HG03097 (cell line): Measurements from ENCODE around the gene TMEM134.

Source experiments
- ATAC-seq: cut with Tn5 transposase; IDR thresholded peaks from one replicate; pipeline ENCODE4 v1.9.1; 2021; ENCODE audit not compliant: unreplicated experiment, low FRiP score

The TMEM134 gene

GRCh38 chr11:67440229-67441097 lies 28.6 kb downstream of the TMEM134 start:
- no peak for ATAC-seq

DNA sequence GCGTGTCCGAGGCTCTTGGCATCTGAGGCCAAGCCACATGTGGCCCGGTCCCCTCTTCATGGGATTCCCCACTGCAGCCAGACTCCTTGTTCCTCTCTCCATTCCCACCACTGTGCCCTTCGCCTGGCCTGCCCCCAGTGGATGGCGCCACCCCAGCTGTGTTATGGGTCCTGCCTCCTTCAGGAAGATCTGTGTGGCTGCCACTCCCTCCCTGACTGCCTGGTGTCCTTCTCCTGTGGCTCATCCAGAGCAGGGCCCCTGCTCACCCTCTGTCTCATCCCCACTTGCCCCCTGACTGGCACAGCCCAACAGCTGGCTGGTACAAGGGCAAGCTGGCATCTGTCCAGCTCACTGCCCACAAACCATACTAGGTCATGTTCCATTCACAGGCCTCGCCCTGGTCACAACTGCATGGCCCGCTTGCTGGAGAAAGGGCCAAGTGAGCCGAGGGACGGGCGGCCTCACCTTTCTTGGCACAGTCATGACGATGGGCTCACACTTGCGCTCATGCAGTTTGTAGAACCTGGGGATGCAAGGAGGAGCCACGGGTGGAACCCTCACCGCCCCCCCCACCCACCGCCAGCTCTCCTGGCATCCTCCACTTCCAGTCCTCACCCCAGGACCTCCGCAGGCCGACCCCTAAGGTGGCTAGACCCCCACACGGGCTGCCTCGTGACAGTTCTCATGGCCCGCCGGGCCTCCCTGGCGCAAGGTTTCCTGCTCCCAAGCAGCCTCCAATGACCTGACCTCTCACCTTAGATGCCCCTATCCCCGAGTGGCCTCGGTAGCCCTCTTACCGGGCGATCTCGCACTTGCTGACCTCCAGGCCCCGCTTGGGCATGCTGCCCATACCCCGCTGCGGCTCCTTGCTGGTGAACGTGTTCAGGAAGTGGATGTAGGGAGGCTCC lies 29.5 kb downstream of the TMEM134 start:
- ATAC-seq: no peak

DNA sequence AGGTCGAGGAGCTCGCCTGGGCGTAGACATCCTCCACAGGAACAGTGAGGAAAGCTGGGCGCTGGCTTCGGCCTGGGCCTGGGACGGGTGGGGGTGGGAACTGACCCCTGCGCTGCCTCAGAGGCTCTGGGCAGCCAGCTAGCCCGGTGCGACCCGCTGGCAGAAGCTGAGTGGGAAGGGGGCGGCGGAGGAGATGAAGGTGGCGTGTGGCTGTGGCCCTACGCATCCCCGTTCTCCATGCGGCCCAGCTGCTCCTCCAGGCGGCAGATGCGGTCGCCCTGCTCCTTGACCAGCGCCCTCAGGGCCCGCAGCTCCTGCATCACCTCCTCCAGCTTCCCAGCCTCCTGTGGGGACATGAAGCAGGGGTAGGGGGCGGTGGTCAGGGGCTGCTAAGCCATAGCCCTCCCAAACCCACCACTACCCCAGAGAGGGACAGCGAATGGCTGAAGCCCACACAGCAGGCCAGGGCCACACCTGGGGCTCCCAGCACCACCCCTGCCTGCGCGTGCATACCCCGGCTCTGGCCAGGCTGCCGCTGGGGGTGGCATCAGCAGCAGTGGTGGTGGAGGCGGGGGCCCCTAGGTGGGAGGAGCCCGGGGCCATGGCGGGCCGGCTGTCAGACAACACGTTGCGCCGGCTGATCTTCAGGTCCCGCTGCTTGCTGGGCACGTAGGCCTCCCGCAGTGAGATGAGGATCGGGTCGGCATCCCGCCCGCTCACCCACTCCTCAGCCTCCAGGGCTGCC lies 30.7 kb downstream of the TMEM134 start:
- no peak for ATAC-seq

DNA sequence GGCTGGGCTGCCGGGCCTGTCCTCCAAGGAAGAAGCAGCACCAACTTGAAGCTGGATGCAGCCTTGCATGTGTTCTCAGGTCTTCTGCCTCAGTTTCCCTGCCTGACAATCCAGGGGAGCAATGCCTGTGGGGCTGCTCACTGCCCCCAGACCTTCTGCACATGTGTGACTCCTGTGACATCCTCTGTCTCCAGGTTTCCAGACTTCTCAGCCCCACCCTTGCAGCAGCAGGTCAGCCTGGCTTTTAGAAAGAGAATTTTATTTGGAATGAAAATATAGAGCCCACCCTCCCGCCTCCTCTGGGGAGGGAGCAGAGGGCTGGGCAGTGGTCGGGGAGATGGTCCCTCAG lies 31.3 kb downstream of the TMEM134 start:
- no peak for ATAC-seq

- ATAC-seq: no peak
Measured at GRCh38 chr11:67437082-67437808, 31.8 kb downstream of the TMEM134 start, which contains the start of gene PTPRCAP. Gene PTPRCAP, minus strand, starts transcription at chr11:67437682. Its CDS starts 63 bp downstream, at chr11:67437619.

DNA sequence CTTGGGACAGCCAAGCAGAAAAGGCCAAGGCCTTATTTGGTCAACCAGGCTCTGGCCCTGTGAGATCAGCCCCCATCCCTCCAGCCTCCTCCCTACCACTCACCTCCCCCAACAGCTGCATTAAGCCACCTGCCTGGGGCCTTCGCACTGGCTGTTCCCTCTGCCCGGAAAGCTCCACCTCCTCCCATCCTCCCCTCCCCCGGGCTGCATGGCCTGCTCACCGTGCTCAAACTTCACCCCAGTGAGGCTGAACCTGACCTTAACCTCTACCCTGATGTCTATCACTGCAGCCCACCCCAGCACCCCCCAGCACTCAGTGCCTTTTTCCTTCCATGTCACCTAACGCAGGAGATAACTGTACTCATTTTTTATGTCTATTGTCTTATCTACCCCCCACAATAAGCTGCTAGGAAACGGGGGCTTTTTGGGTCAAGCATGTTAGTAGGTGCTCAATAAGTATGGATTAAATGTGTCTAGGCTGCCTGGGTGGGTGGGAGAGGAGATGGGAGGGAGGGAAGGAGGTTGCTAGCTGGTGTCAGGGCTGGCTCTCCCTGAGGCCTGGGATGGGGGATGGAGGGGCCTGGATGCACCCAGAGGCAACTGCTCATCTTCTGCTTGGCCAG lies 32.5 kb downstream of the TMEM134 start:
- no peak for ATAC-seq

GRCh38 chr11:67435727-67436458 lies 33.2 kb downstream of the TMEM134 start:
- no peak for ATAC-seq

DNA sequence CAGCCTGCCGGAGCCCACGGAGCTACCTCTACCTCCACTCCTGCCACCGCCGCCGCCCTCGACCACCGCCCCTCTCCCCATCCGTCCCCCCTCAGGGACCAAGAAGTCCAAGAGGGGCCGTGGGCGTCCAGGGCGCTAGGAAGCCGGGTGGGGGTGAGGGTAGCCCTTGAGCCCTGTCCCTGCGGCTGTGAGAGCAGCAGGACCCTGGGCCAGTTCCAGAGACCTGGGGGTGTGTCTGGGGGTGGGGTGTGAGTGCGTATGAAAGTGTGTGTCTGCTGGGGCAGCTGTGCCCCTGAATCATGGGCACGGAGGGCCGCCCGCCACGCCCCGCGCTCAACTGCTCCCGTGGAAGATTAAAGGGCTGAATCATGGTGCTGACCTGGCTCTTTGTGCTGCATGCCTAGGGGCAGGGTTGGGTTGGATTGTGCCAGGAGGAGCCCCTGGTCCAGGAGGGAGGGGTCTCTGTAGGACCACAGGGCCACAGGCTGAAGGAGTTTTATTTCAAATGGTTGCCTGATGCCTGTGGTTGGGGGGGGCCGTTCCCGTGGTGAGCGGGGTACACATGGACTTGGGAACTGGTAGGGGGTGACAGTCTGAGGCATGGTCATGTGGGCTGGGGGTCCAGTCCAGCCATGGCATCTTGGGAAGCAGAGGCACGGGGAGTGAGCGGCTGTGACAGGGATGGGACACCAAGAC lies 33.9 kb downstream of the TMEM134 start:
- no peak for ATAC-seq

- ATAC-seq: no peak
Measured at GRCh38 chr11:67434395-67434881, 34.6 kb downstream of the TMEM134 start.

- ATAC-seq: no peak
Measured at GRCh38 chr11:67433536-67434394, 35.3 kb downstream of the TMEM134 start.

GRCh38 chr11:67432655-67433349 lies 36.2 kb downstream of the TMEM134 start:
- ATAC-seq: no peak

GRCh38 chr11:67431346-67432249 lies 37.5 kb downstream of the TMEM134 start:
- ATAC-seq: no peak

GRCh38 chr11:67429722-67430121 lies 39.3 kb downstream of the TMEM134 start:
- no peak for ATAC-seq

DNA sequence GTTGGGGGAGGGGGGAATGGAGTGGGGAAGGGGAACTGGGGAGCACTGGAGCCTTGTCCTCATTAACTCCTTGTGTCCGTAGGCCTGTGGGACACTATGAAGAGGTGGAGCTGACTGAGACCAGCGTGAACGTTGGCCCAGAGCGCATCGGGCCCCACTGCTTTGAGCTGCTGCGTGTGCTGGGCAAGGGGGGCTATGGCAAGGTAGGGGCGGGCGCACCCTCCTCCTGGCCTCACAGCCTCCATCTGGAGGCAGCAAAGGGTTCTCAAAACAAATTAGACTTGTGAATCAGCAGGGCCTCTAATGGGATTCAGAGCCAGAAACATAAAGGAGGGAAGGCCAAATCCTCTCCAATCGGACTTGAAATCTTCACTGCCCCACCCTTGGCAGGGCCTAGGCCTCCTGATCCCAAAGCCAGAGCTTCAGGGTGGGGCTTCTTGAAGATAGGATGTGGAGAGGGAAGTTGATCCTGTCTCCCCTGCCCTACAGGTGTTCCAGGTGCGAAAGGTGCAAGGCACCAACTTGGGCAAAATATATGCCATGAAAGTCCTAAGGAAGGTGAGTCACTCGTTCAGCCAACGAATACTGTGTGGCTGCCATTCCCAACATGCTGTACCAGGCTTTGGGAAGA lies 39.9 kb downstream of the TMEM134 start:
- no peak for ATAC-seq
